A673 (cell line): ENCODE data around the gene LBR. TPM values are rescaled to one million over a fixed set of nuclear protein-coding genes. Genes with fewer than 3 reads are reported as not detected.
A peak's percentile ranks its signal among the peaks of the same experiment; 100 is the strongest.

ENCODE experiments used
- BruUV-seq: library from RNA; stranded (reverse); fragments of 400-500 nt; replicated peaks from 2 replicates; lab custom pipeline; 2021; lab: Mats Ljungman, UMichigan
- CTCF ChIA-PET: fragments of 300-600 bp; sonication (Branson Sonifier 250); formaldehyde crosslinking; loops from one replicate; lab custom pipeline; 2022; ENCODE audit warnings: antibody characterized with exemption; lab: Charles Lee
- POLR2A ChIA-PET: fragments of 300-600 bp; sonication (Branson Sonifier 250); formaldehyde crosslinking; loops from one replicate; lab custom pipeline; 2022; ENCODE audit warnings: antibody characterized with exemption; ENCODE audit not compliant: low non-redundant PET; lab: Charles Lee
- DNase-seq: peaks from one replicate; pipeline ENCODE4 v3.0.0-alpha.2; 2015; ENCODE audit warnings: low spot score
- H3K27ac ChIP-seq: fragments of 200-600 bp; sonication (generic); 2 replicates; pipeline ENCODE4 v1.5.1; 2016; ENCODE audit warnings: mixed run types, low read depth, mild to moderate bottlenecking, mixed read lengths, antibody characterized with exemption, low read length; ENCODE audit not compliant: poor library complexity, severe bottlenecking
- H3K27me3 ChIP-seq: fragments of 200-600 bp; sonication (generic); replicated peaks from 2 replicates; pipeline ENCODE4 v1.6.1; 2017; ENCODE audit warnings: mixed run types, low read depth, mild to moderate bottlenecking, mixed read lengths, antibody characterized with exemption, low read length; ENCODE audit not compliant: insufficient read depth, poor library complexity
- H3K36me3 ChIP-seq: fragments of 200-600 bp; sonication (generic); 2 replicates; pipeline ENCODE4 v1.6.1; 2016; ENCODE audit warnings: mixed run types, mild to moderate bottlenecking, mixed read lengths, antibody characterized with exemption, low read length; ENCODE audit not compliant: insufficient read depth, poor library complexity, severe bottlenecking
- H3K4me1 ChIP-seq: fragments of 200-600 bp; sonication (generic); 2 replicates; pipeline ENCODE4 v1.6.1; 2017; ENCODE audit warnings: mixed run types, mild to moderate bottlenecking, mixed read lengths, antibody characterized with exemption, low read length; ENCODE audit not compliant: insufficient read depth, poor library complexity, severe bottlenecking
- H3K4me3 ChIP-seq: fragments of 200-600 bp; sonication (generic); 2 replicates; pipeline ENCODE4 v1.5.1; 2016; ENCODE audit warnings: low read depth, mixed run types, mild to moderate bottlenecking, mixed read lengths, low read length; ENCODE audit not compliant: poor library complexity, severe bottlenecking
- H3K9me3 ChIP-seq: fragments of 200-600 bp; sonication (generic); 2 replicates; pipeline ENCODE4 v1.6.1; 2016; ENCODE audit warnings: mixed run types, low read depth, mild to moderate bottlenecking, mixed read lengths, antibody characterized with exemption, low read length; ENCODE audit not compliant: poor library complexity, severe bottlenecking
- CTCF ChIP-seq: fragments of 300-800, 200-600 bp; sonication (generic); conservative IDR thresholded peaks from 2 replicates; pipeline ENCODE4 v1.5.1; 2017; ENCODE audit warnings: low read depth, mild to moderate bottlenecking, antibody characterized with exemption, low read length, moderate library complexity, mixed read lengths
- EZH2 ChIP-seq: fragments of 200-600 bp; sonication (generic); IDR thresholded peaks from 2 replicates; pipeline ENCODE4 v1.6.1; 2017; ENCODE audit warnings: borderline replicate concordance, low read depth, mild to moderate bottlenecking, mixed read lengths, antibody characterized with exemption, low read length; ENCODE audit not compliant: poor library complexity, severe bottlenecking
- intact Hi-C: fragments of 100-400 bp; cut with micrococcal nuclease; formaldehyde crosslinking; loops from one replicate; pipeline ENCODE4 v1.10.0; 2022; ENCODE audit not compliant: unreplicated experiment
- total RNA-seq: library from RNA; stranded (reverse); gene quantifications from 2 replicates; pipeline ENCODE4 v1.2.3, GENCODE V29; 2021

LBR gene
- total RNA-seq, 1 experiment from 2014 or later, result 147 TPM

GRCh38 chr1:225469051-225469450 is 41.2 kb upstream of the LBR start:
- Histone ChIP-seq H3K9me3 (no peaks in the 10 kb centered on the region), H3K4me3 (no peak overlapping the region), H3K27me3 (no peaks in the 10 kb centered on the region), H3K4me1 (peaks cover 15% of the 10 kb centered on the region), H3K27ac (no peak overlapping the region), H3K36me3 (no peaks in the 10 kb centered on the region)
- no peak for DNase-seq
- TF ChIP-seq CTCF (no peak), EZH2 (no peak)
- intact Hi-C loops, result no loop called here
- BruUV-seq, result no TSS peak
- ChIA-PET POLR2A (interaction anchor here (0.5 kb wide), 1 partner anchor 309 kb away, joined by 4 read pairs; no protein-coding TSS in a partner anchor), CTCF (no interaction called here)

GRCh38 chr1:225468270-225469020 is 40.6 kb upstream of the LBR start:
- no peak for DNase-seq
- Histone ChIP-seq H3K27me3 (no peaks in the 10 kb centered on the region), H3K4me3 (no peak overlapping the region), H3K4me1 (peaks cover 21% of the 10 kb centered on the region), H3K27ac (no peak overlapping the region), H3K9me3 (no peaks in the 10 kb centered on the region), H3K36me3 (no peaks in the 10 kb centered on the region)
- intact Hi-C loops, result no loop called here
- ChIA-PET CTCF (no interaction called here), POLR2A (no interaction called here)
- no peak for TF ChIP-seq CTCF
- TF ChIP-seq EZH2, result no peak
- no TSS peak for BruUV-seq

- Histone ChIP-seq H3K36me3 (no peaks in the 10 kb centered on the region), H3K27me3 (no peaks in the 10 kb centered on the region), H3K27ac (no peak overlapping the region), H3K9me3 (no peaks in the 10 kb centered on the region), H3K4me3 (no peak overlapping the region), H3K4me1 (peaks cover 31% of the 10 kb centered on the region)
- intact Hi-C loops, result no loop called here
- ChIA-PET POLR2A (no interaction called here), CTCF (no interaction called here)
- no peak for TF ChIP-seq EZH2
- TF ChIP-seq CTCF, result no peak
- no TSS peak for BruUV-seq
- DNase-seq, result peak; percentile 54
Measured at GRCh38 chr1:225467193-225468020, 39.6 kb upstream of the LBR start.
